Stomach smooth muscle (tissue), 2 donors: ENCODE measurements around the gene PIGU.

Experiments
- H3K27ac ChIP-seq: one replicate; pipeline ENCODE4 v1.7.0; 2013; ENCODE audit warnings: mild to moderate bottlenecking, low read length, inconsistent platforms
- H3K27me3 ChIP-seq, 2 donors: one replicate each; pipeline ENCODE4 v1.7.0; 2013; ENCODE audit warnings: low read length in 2 of 2; ENCODE audit not compliant: insufficient read depth in 2 of 2, control insufficient read depth in 1 of 2
- H3K36me3 ChIP-seq, 2 donors: one replicate each; pipeline ENCODE4 v1.7.0; 2013; ENCODE audit warnings: low read length in 2 of 2; ENCODE audit not compliant: control insufficient read depth in 2 of 2, insufficient read depth in 2 of 2
- H3K4me1 ChIP-seq: one replicate; pipeline ENCODE4 v1.7.0; 2013; ENCODE audit warnings: low read length; ENCODE audit not compliant: control insufficient read depth, insufficient read depth
- H3K4me3 ChIP-seq, 2 donors: one replicate each; pipeline ENCODE4 v1.7.0; 2013; ENCODE audit warnings: low read length in 2 of 2
- H3K9ac ChIP-seq, 2 donors: one replicate each; pipeline ENCODE4 v1.7.0; 2013; ENCODE audit warnings: low read length in 2 of 2, mild to moderate bottlenecking in 1 of 2
- H3K9me3 ChIP-seq, 2 donors: one replicate each; pipeline ENCODE4 v1.7.0; 2013; ENCODE audit warnings: low read length in 2 of 2; ENCODE audit not compliant: control insufficient read depth in 2 of 2
- donor health status: healthy.
- donor health status: Pancreatic carcinoma.

PIGU gene

GRCh38 chr20:34562641-34563040, 114.3 kb downstream of the PIGU start:
- Histone ChIP-seq H3K4me3 (no peak overlapping the region), H3K9ac (no peak overlapping the region), H3K27me3 (no peaks in the 10 kb centered on the region), H3K9me3 (no peaks in the 10 kb centered on the region), H3K4me1 (peaks cover 12% of the 10 kb centered on the region), H3K27ac (no peak overlapping the region), H3K36me3 (peaks cover 0 to 3% of the 10 kb centered on the region in 2 donors)

DNA sequence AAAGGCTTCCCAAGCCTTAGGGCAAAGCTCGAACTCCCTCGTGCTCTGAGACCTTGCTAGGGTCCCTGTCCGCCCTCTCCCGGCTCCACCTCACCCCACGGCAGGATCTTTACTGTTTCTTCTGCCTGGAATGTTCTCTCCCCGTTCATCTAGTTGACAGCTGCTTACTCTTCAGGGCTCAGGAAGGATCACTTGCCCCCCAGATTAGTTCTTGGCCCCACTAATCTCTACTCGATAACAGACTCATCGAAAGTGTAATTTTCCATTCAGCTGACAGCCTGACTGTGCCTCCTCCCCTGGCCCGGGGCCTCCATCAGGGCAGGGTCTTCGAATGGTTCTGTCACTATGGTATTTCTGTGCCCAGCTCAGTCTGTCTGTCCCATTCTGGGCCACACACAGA, 115.2 kb downstream of the PIGU start:
- H3K4me1 ChIP-seq, result peaks cover 13% of the 10 kb centered on the region
- H3K9ac ChIP-seq, result no peak overlapping the region
- no peak overlapping the region for H3K4me3 ChIP-seq
- H3K27me3 ChIP-seq, result no peaks in the 10 kb centered on the region
- H3K9me3 ChIP-seq, result no peaks in the 10 kb centered on the region
- no peak overlapping the region for H3K27ac ChIP-seq
- H3K36me3 ChIP-seq, result peaks cover 0 to 2% of the 10 kb centered on the region in 2 donors

DNA sequence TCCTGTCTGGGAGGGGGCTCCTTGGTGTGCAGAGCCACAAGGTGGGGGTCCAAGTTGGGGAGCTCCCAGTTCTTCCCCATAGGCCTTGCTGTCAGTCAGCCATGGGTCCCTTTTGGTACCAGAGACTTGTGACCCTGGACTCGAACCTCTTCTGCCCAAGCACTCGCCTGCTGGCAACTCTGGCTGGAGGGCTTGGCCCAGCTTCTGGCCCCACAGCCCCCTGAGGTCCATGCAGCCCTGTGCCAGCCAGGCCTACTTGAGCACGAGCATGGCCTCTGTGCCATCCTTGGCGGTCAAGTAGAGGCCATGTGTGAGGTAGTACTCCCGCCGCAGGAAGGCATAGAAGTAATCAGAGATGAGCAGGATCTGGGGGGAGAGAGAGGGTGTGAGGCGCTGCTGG, 116.3 kb downstream of the PIGU start:
- H3K9ac ChIP-seq, result no peak overlapping the region
- H3K27ac ChIP-seq, result no peak overlapping the region
- no peak overlapping the region for H3K4me3 ChIP-seq
- H3K9me3 ChIP-seq, result no peaks in the 10 kb centered on the region
- H3K27me3 ChIP-seq, result no peaks in the 10 kb centered on the region
- no peaks in the 10 kb centered on the region for H3K36me3 ChIP-seq
- H3K4me1 ChIP-seq, result peaks cover 13% of the 10 kb centered on the region

DNA sequence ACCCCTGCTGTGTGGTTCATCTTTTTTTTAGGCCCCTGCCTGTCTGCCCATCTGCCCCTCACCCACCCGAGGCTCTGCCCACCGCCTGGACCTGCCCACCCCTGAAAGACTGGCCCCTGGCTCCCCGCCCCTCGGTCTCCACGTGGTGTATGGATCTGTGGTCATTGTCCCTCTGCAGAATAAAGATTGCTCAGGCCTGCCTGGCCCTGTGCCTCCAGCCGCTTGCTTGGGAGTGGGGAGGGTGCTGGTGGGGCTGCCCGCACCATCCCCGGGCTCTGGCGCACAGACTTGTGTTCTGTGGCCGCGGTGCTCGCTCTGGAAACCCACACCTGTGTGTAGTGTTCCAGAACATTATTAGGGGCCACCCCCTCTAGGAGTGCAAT, 116.8 kb downstream of the PIGU start:
- Histone ChIP-seq H3K36me3 (no peaks in the 10 kb centered on the region), H3K27ac (peak overlapping the region; percentile 94), H3K4me3 (no peak overlapping the region), H3K27me3 (no peaks in the 10 kb centered on the region), H3K9me3 (no peaks in the 10 kb centered on the region), H3K9ac (no peak overlapping the region), H3K4me1 (peaks cover 13% of the 10 kb centered on the region)

- no peaks in the 10 kb centered on the region for H3K9me3 ChIP-seq
- peak overlapping the region; percentile 36 to 89 for H3K4me3 ChIP-seq
- peak overlapping the region; percentile 94 for H3K27ac ChIP-seq
- peaks cover 13% of the 10 kb centered on the region for H3K4me1 ChIP-seq
- H3K27me3 ChIP-seq, result no peaks in the 10 kb centered on the region
- no peaks in the 10 kb centered on the region for H3K36me3 ChIP-seq
- peak overlapping the region in 1 of 2 donors; percentile 28 for H3K9ac ChIP-seq
Observed at GRCh38 chr20:34559311-34560140, 117.4 kb downstream of the PIGU start.

DNA sequence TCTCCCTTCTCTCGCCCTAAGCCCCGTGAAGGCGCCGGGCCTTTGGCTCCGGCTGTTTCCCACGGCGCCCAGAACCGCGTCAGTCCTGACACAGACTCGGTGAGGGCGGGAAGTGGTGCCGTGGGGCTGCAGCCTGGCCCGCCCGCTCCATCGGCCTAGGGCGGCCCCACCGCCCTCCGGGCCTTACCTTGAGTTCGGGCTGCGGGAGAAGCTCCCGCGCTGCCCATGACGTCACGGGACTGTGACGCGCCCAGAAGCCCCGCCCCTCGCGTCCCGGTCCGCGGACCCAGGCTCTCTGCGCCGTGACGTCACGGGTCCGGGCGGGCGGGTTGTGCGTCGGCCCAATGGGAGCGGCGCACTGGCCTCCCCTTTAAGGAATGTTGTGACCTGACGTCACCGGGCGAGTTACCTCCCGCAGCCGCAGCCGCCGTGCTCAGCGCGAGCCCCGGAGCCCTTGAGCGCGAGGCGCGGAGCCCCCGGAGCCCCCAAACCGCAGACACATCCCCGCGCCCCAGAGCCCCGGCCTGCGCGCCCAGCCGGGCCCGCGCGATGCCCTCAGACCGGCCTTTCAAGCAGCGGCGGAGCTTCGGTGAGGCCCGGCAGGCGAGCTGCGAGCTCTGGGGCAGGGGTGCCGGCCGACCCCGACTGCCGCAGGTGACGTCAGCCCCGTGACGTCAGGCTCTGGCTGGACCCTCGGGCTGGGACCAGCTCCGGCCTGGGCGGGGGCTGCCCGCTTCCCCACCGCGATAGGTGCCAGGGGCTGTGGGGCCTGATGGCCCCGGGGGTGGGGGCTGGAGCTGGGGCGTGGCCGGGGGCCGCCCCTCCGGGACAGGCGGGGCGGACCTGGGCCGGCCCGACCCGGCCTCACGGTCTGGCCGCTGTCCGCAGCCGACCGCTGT, 118.3 kb downstream of the PIGU start, which contains the start of gene MAP1LC3A:
TSS of gene MAP1LC3A (plus strand) at position 399 of the 899 bp plus-strand sequence. CDS start at position 550, 151 bp downstream.
- Histone ChIP-seq H3K36me3 (no peaks in the 10 kb centered on the region), H3K27me3 (no peaks in the 10 kb centered on the region), H3K4me3 (peak within 1 kb of the TSS; percentile 88 to 89), H3K9ac (peak within 1 kb of the TSS; percentile 96), H3K27ac (peak within 1 kb of the TSS; percentile 94), H3K9me3 (no peaks in the 10 kb centered on the region), H3K4me1 (peaks cover 17% of the 10 kb centered on the region)

GRCh38 chr20:34557936-34558319, 119.0 kb downstream of the PIGU start:
- H3K27me3 ChIP-seq, result no peaks in the 10 kb centered on the region
- H3K27ac ChIP-seq, result peak overlapping the region; percentile 94
- H3K4me1 ChIP-seq, result peaks cover 19% of the 10 kb centered on the region
- H3K9me3 ChIP-seq, result no peaks in the 10 kb centered on the region
- no peaks in the 10 kb centered on the region for H3K36me3 ChIP-seq
- peak overlapping the region; percentile 88 to 89 for H3K4me3 ChIP-seq
- H3K9ac ChIP-seq, result peak overlapping the region; percentile 96

DNA sequence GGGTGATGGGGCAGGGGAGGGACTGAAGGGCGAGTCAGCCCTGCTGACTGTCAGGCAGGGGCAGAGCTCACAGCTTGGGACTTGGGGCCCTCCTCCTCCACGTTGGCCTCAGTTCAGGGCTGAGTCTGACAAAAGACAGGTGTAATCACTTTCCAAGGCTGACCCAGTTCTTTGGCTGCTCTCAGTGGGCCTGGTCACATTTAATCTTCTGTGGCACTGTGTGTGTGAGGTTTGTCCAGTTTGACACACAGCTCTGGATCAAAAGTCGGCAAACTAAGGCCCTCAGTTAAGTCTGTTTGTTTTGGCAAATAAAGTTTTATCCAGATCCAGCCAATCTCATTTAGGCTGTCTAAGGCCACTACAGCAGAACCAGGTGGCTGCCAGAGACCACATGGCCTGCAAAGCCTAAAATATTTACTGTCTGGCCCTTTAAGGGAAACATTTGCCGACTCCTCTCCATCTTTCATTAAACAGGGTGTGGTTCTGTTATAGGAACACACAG, 123.5 kb downstream of the PIGU start:
- Histone ChIP-seq H3K36me3 (no peaks in the 10 kb centered on the region), H3K9ac (no peak overlapping the region), H3K27ac (peak overlapping the region; percentile 41), H3K27me3 (no peaks in the 10 kb centered on the region), H3K4me3 (no peak overlapping the region), H3K4me1 (peaks cover 12% of the 10 kb centered on the region), H3K9me3 (no peaks in the 10 kb centered on the region)

- peaks cover 6% of the 10 kb centered on the region for H3K4me1 ChIP-seq
- H3K4me3 ChIP-seq, result no peak overlapping the region
- H3K36me3 ChIP-seq, result no peaks in the 10 kb centered on the region
- no peak overlapping the region for H3K9ac ChIP-seq
- H3K9me3 ChIP-seq, result no peaks in the 10 kb centered on the region
- no peaks in the 10 kb centered on the region for H3K27me3 ChIP-seq
- H3K27ac ChIP-seq, result no peak overlapping the region
Observed at GRCh38 chr20:34552569-34552968, 124.3 kb downstream of the PIGU start.

- no peak overlapping the region for H3K9ac ChIP-seq
Observed at GRCh38 chr20:34549929-34550305, 127.0 kb downstream of the PIGU start.

More at GRCh38 chr20:34549929-34550305, 127.0 kb downstream of the PIGU start:
- Histone ChIP-seq H3K4me1 (peaks cover 6% of the 10 kb centered on the region), H3K4me3 (no peak overlapping the region), H3K27ac (no peak overlapping the region), H3K9me3 (no peaks in the 10 kb centered on the region), H3K27me3 (no peaks in the 10 kb centered on the region), H3K36me3 (no peaks in the 10 kb centered on the region)
